GM18511 (cell line): ENCODE results near the gene SLC26A9.

Experiments used
- ATAC-seq: cut with Tn5 transposase; IDR thresholded peaks from one replicate; pipeline ENCODE4 v1.9.1; 2021; ENCODE audit warnings: mild to moderate bottlenecking, moderate library complexity; ENCODE audit not compliant: unreplicated experiment

SLC26A9 gene

GRCh38 chr1:205974712-205975111 is 31.5 kb upstream of the SLC26A9 start:
- no peak for ATAC-seq

- ATAC-seq = no peak
These were observed 30.3 kb upstream of the SLC26A9 start for GRCh38 chr1:205973377-205974232.

GRCh38 chr1:205972491-205973168 is 29.4 kb upstream of the SLC26A9 start:
- ATAC-seq = no peak

GRCh38 chr1:205972081-205972480 is 28.8 kb upstream of the SLC26A9 start:
- ATAC-seq = no peak

- ATAC-seq = no peak
These were observed 27.8 kb upstream of the SLC26A9 start for GRCh38 chr1:205971082-205971481.

- ATAC-seq = no peak
These were observed 27.2 kb upstream of the SLC26A9 start for GRCh38 chr1:205970486-205970885.

GRCh38 chr1:205969229-205969628 is 26.0 kb upstream of the SLC26A9 start:
- no peak for ATAC-seq

GRCh38 chr1:205967554-205968335 is 24.5 kb upstream of the SLC26A9 start:
- ATAC-seq = no peak

- ATAC-seq = no peak
These were observed 22.0 kb upstream of the SLC26A9 start for GRCh38 chr1:205965036-205965884.

- no peak for ATAC-seq
These were observed 20.3 kb upstream of the SLC26A9 start for GRCh38 chr1:205963352-205964155.

- ATAC-seq = no peak
These were observed 19.6 kb upstream of the SLC26A9 start for GRCh38 chr1:205962821-205963221.

GRCh38 chr1:205961991-205962820 is 18.9 kb upstream of the SLC26A9 start:
- ATAC-seq = no peak

GRCh38 chr1:205961405-205961804 is 18.1 kb upstream of the SLC26A9 start:
- ATAC-seq = no peak

- ATAC-seq = no peak
These were observed 16.5 kb upstream of the SLC26A9 start for GRCh38 chr1:205959789-205960188.

- ATAC-seq = no peak
These were observed 12.2 kb upstream of the SLC26A9 start for GRCh38 chr1:205955499-205955898.

- ATAC-seq = no peak
These were observed 11.7 kb upstream of the SLC26A9 start for GRCh38 chr1:205954819-205955404.

GRCh38 chr1:205951746-205952145 is 8.5 kb upstream of the SLC26A9 start:
- no peak for ATAC-seq

- ATAC-seq = no peak
These were observed 7.7 kb upstream of the SLC26A9 start for GRCh38 chr1:205950826-205951549.
